GM19238 (cell line): ENCODE measurements around the gene PACSIN3.
A peak's percentile ranks its signal among the peaks of the same experiment; 100 is the strongest.
"Not testable (repeated sequence)": the region's sequence is repeated elsewhere in the genome, so short reads cannot be mapped to it uniquely, and the experiment has no call there.

ENCODE experiments used
- DNase-seq: peaks from one replicate; pipeline ENCODE4 v3.0.0; 2011; ENCODE audit warnings: low spot score; ENCODE audit not compliant: insufficient read length

PACSIN3 gene

DNA sequence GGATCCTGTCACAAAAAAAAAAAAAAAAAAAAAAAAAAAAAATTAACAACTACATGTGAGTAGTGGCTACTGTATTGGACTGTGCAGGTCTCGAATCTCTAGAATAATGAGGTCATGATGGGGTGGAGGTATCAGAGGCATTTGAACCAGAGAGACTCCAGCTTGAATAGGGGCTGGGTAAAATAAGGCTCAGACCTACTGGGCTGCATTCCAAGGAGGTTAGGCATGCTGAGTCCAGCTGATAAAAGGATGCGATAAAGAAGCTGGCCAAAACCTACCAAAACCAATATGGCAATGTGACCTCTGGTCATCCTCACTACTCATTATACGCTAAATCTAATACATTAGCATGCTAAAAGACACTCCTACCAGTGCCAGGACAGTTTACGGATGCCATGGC lies 5.9 kb upstream of the PACSIN3 start:
- no peak for DNase-seq

DNA sequence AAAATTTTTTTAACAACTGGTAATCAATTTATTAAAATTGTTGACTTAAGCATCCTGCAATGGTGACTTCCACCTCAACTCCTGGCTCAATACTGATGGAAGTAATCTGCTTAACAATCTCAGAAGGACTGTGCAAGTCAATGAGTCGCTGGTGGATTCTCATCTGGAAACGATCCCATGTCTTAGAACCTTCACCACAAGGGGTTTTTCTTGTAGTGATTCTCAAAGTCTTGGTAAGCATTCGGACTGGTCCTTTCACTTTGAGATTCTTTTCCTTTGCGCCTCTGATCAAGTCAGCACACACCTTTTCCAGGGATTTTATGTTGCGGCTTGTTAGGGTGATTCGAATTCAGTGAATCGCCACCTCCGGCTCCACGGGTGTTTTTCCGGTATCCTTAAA lies 4.9 kb upstream of the PACSIN3 start:
- DNase-seq: not testable (repeated sequence)

- DNase-seq: no peak
Measured at GRCh38 chr11:47189100-47189834, 3.0 kb upstream of the PACSIN3 start.

GRCh38 chr11:47188259-47188658 lies 2.0 kb upstream of the PACSIN3 start:
- no peak for DNase-seq

DNA sequence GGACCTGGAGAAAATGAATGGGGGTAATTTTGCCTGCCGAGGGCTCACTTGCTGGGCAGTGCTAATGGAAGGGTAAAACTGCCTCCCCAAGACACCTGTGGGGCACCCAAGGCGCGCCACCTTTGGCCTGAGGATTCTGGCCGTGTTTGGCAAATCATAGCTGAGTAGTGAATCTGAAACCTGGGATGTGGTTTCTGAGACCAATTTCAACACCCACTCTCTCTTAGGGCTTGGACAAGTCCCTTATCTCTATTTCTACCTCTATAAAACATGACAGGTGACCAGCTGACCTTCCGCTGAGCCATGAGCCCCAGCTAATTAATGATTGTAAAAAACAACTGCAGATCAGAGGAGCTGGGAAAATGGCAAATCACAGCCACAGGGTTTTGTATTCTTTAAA lies 1.5 kb upstream of the PACSIN3 start:
- no peak for DNase-seq

- DNase-seq: peak; percentile 28
Measured at GRCh38 chr11:47186700-47187695, 764 bp upstream of the PACSIN3 start.

DNA sequence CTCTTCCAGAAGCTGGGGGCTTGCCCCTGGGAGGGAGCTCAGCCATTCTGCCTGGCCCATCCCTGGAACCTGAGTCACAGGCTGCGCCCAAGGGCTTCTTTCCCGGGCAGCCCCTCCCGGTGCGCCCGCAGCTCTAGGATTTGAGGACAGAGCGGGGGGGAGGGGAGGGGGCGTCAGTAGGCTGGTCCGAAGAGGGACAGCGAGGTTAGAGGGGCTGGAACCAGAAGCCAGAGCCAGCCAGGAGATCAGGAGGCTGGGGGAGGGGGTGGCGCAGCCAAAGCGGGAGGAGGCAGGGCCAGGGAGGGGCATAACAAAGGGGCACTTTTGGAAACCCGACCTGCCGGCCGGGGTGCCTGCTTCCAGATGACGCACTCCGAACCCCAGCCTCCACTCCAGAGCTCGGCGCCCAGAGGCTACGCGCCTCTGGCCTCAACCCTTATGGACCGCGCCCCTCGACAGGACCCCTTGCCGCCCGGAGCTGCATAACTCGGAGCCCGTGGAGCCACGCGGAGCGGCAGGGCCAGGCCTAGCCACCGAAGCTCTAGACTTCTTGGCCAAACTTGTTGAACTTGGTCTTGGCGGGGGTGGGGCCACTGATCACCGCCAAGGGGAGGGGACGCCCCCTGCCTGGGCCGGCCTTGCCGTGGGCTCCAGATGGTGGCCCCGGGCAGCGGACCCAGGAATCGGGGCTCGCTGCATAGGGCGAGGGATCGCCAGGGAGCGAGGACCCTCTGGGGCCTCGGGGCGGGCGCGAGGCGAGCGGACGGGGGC lies 744 bp downstream of the PACSIN3 start:
- DNase-seq: no peak

GRCh38 chr11:47184711-47185304 lies 1.4 kb downstream of the PACSIN3 start:
- no peak for DNase-seq

DNA sequence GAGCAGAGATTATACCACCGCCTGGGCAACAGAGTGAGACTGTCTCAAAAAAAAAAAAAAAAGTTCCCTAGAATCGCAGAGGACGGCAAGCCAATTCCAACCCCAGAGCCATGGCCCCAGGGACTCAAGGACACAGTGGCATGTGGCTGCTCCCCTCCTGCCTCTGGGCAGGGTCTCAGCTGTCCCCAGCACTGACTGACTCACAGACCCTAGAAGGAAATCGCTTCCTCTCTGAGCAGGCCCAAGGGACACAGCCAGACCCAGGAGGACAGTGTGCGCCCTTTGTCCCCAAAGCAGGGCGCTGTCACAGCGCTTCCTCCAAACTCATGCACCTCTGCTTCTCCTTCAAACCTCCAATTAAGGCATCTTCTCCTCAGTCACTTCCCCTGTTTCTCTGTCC lies 2.3 kb downstream of the PACSIN3 start:
- DNase-seq: no peak

GRCh38 chr11:47183031-47183856 lies 3.0 kb downstream of the PACSIN3 start:
- DNase-seq: no peak

GRCh38 chr11:47182380-47182779 lies 3.9 kb downstream of the PACSIN3 start:
- DNase-seq: no peak

DNA sequence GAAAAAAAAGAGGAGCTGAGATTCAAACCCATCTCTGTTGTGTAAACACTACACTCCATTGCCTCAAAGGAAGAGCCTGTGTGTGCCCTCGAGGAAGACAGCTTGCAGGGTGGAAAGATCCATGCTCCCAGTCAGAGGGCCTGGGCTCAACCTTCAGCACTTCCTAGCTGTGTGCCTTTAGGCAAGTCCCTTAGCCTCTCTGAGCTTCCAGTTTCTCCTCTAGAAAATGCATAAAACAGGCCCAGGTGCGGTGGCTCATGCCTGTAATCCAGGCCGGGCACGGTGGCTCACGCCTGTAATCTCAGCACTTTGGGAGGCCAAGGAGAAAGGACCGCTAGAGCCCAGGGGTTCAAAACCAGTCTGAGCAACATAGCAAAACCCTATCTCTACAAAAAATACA lies 5.0 kb downstream of the PACSIN3 start:
- no peak for DNase-seq

DNA sequence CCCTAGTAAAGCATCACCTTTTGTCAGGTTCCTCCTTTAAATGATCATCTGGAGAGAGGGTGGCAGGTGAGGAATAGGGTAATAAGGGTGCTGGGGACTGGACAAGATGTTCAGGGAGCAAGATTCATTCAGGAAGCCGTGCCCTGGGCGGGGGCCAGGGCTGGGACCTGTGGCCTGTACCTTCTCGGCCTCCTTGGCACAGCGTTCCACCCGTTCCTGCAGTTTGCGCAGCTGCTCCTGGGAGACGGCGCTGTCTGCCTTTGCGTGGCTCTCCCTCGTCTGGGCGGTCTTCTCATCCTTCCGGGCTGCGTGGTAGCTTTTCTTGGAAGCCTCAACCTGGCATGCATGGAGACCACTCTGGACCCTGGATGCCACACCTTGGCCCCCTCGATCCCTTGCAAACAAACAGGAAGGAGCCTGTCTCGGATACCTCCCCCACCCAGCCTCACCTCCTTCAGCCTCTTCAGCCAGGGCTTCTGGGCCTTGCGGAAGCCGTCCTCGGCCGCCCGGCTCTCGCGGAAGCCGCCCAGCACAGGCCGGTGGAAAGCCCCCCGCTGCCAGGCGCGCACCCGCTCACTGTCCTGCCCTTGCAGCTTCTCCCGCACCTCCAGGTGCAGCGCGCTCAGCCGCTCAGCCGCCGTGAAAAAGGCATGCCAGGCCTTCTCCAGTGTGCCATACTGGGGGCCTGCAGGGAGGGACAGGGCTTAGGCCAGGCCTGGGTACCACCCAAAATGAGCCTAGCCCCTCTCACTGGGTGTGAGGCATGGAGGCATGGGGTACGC lies 6.0 kb downstream of the PACSIN3 start:
- DNase-seq: no peak

GRCh38 chr11:47179655-47179991 lies 6.6 kb downstream of the PACSIN3 start:
- peak; percentile 69 for DNase-seq

DNA sequence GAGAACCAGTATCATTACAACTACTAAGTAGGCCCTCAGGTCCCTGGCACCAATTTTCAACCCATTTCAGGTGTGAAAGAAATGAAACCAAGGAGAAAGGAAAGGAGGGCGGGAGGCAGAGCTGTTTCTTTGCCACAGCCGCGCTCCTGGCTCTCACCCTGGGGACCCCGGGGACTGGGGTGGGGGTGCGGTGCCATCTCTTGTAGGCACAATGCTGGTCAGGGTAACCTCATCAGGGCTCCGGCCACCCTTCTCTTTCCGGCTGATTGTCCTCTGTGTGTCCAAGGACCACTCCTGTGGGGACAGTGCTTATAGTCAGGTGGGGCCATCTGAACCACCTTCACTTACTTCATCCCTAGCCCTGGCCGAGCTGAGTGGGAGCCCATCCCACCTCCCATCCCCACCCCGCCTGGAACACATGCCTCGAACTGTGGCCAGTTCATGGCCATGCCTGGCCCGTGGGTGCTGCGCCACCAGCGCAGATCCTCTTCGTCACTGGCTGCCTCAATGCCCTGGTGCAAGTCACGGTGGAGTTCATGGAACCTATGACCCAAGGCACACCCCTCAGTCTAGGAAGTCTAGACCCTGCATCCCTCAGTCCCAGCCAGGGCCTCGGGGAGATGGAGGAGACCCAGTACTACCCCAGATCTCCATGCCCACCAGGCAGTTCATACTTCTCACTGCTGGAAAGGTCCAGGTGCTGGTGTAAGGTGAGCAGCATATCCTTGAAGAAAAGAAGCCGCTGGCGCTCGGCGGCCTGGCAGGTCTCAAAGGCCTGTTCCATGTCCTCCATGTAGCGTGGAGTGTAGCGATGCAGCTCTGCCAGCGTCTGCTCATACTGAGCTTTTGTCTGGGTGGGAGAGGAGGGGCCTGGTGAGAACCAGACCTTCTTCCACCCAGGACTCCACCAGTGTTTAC lies 7.2 kb downstream of the PACSIN3 start:
- DNase-seq: no peak

DNA sequence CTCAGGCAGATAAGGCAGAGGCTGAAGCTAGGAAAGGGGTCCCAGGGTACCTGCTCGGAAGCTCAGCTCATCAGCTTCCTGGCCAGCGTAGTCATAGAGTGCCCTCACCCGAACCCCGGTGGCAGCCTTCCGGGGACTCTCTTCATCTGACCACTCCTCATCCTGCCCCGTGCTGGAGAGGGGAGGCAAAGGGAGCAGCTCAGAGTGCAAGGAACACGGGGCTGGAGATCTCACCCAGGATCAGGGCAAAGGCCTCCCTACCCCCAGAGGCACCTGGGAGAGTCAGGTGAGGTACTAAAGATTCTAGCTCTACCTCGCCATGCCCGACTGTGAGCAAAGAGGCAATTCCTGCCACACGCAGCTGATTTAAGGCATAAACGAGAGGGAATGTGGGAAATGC lies 7.9 kb downstream of the PACSIN3 start:
- DNase-seq: no peak

- no peak for DNase-seq
Measured at GRCh38 chr11:47177846-47178245, 8.4 kb downstream of the PACSIN3 start.

DNA sequence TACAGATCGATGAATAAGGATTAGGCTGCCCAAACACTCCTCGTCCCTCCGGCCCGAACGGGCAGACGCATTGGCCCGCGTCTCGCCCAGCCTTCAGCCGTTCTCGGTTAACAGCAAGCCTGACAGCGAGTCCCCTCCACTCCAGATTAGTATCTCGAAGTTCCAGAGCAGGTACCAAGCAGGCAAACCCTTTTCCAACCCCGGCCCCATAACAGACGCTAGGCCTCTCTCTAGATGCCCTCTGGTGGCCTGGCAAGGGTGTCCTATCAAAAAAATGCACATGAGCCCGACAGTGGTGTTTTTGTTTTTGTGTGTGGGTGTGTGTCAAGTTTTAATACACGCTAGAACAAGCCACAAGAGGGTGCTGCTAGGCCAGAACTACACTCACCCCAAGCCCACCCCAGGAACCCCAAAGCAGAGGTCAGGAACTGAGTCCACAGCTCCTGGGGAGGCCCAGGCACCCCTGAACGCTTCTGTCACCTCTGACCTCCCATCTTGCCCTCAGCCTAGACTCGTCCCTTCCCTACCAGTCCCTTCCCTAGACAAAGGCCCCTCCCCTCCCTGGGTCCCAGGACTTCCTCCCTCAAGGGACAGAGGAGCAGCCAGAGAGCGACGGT lies 8.9 kb downstream of the PACSIN3 start:
- DNase-seq: peak; percentile 60
